Stimulated activated CD4-positive, alpha-beta T cell treated with anti-CD3 and anti-CD28 coated beads, Interleukin-2, amount 100 ng/mL, for 48 hours (primary cell): Measurements from ENCODE around the gene DES.

ENCODE experiments used
- DNase-seq, 2 donors: peaks; one replicate each; pipeline ENCODE4 v3.0.0-alpha.2; 2020

DES gene

GRCh38 chr2:219421323-219421722 lies 3.1 kb downstream of the DES start:
- no peak for DNase-seq

- no peak for DNase-seq
Measured at GRCh38 chr2:219422952-219423534, 4.9 kb downstream of the DES start.

- DNase-seq, result no peak
Measured at GRCh38 chr2:219423652-219424377, 5.6 kb downstream of the DES start.

- no peak for DNase-seq
Measured at GRCh38 chr2:219425238-219426067, 7.3 kb downstream of the DES start.

- no peak for DNase-seq
Measured at GRCh38 chr2:219426068-219426443, 7.9 kb downstream of the DES start.

- no peak for DNase-seq
Measured at GRCh38 chr2:219426534-219427136, 8.5 kb downstream of the DES start.

- no peak for DNase-seq
Measured at GRCh38 chr2:219428469-219428868, 10.3 kb downstream of the DES start.

GRCh38 chr2:219429958-219430606 lies 11.9 kb downstream of the DES start:
- DNase-seq, result no peak

- DNase-seq, result no peak
Measured at GRCh38 chr2:219430633-219431615, 12.7 kb downstream of the DES start.

- peak; percentile 26 to 45 for DNase-seq
Measured at GRCh38 chr2:219433666-219434467, 15.7 kb downstream of the DES start.

GRCh38 chr2:219434468-219434717 lies 16.2 kb downstream of the DES start:
- DNase-seq, result no peak

GRCh38 chr2:219434718-219435525 lies 16.7 kb downstream of the DES start, which contains the start of gene SPEG:
TSS of gene SPEG (plus strand) at chr2:219434843. CDS start at chr2:219434978, 135 bp downstream.
- no peak for DNase-seq

GRCh38 chr2:219435701-219436100 lies 17.5 kb downstream of the DES start:
- no peak for DNase-seq

GRCh38 chr2:219436491-219436890 lies 18.3 kb downstream of the DES start:
- no peak for DNase-seq

- no peak for DNase-seq
Measured at GRCh38 chr2:219437141-219437540, 19.0 kb downstream of the DES start.

- DNase-seq, result no peak
Measured at GRCh38 chr2:219437690-219438206, 19.6 kb downstream of the DES start.

- no peak for DNase-seq
Measured at GRCh38 chr2:219438453-219438852, 20.3 kb downstream of the DES start.

- no peak for DNase-seq
Measured at GRCh38 chr2:219439506-219439905, 21.3 kb downstream of the DES start.

GRCh38 chr2:219440388-219441256 lies 22.4 kb downstream of the DES start:
- no peak for DNase-seq
